ENCODE measurements around the gene SCG5. TPM values are rescaled to one million over a fixed set of nuclear protein-coding genes. Genes with fewer than 3 reads are reported as not detected.

Gene SCG5
- total and polyA plus RNA-seq, 2 donors: 2.4 to 14.9 TPM

DNA sequence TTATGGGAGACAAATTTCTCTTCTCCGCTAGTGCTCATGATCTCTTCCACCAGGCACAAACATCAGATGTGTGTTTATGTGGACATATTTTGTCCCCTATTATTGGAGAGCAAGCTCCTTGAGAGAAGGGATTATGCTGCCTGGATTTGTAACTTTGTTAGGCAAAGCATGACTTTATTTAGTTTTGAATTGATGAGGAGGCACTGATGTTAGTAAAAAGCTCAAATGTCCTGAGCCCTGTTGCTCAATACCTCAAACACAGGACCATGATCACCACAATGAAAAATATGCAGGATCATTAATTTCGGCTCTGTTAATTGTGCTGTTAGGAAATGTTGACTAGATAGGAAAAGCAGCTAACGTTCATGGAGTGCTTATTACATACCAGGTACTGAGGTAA is 29.1 kb downstream of the SCG5 start:
- 90% methylated on average over 3 of the region's 3 CpGs for WGBS
- Histone ChIP-seq H3K36me3 (ENCODE audit: insufficient read depth) (no peaks in the 10 kb centered on the region), H3K27ac (ENCODE audit: low read depth) (no peak overlapping the region), H3K4me1 (ENCODE audit: insufficient read depth) (no peaks in the 10 kb centered on the region), H3K4me3 (ENCODE audit: low read depth, low read length) (no peak overlapping the region)
- DNase-seq (ENCODE audit: extremely low spot score): no peak

- no peaks in the 10 kb centered on the region for H3K36me3 ChIP-seq (ENCODE audit: insufficient read depth)
- WGBS: 93% methylated on average over 29 of the region's 29 CpGs
- no peak overlapping the region for H3K4me3 ChIP-seq (ENCODE audit: low read depth, low read length)
- no peak for DNase-seq (ENCODE audit: extremely low spot score)
- no peaks in the 10 kb centered on the region for H3K4me1 ChIP-seq (ENCODE audit: insufficient read depth)
- no peak overlapping the region for H3K27ac ChIP-seq (ENCODE audit: low read depth)
Observed at GRCh38 chr15:32671339-32672325, 30.1 kb downstream of the SCG5 start.

- Histone ChIP-seq H3K27ac (ENCODE audit: low read depth) (no peak overlapping the region), H3K4me1 (ENCODE audit: insufficient read depth) (no peaks in the 10 kb centered on the region), H3K4me3 (ENCODE audit: low read depth, low read length) (no peak overlapping the region), H3K36me3 (ENCODE audit: insufficient read depth) (no peaks in the 10 kb centered on the region)
- DNase-seq (ENCODE audit: extremely low spot score): no peak
- 69% methylated on average over 2 of the region's 2 CpGs for WGBS
Observed at GRCh38 chr15:32674681-32675080, 33.2 kb downstream of the SCG5 start.

- no peak overlapping the region for H3K27ac ChIP-seq (ENCODE audit: low read depth)
- H3K4me1 ChIP-seq (ENCODE audit: insufficient read depth): no peaks in the 10 kb centered on the region
- WGBS: 76% methylated on average over 6 of the region's 6 CpGs
- no peaks in the 10 kb centered on the region for H3K36me3 ChIP-seq (ENCODE audit: insufficient read depth)
- DNase-seq (ENCODE audit: extremely low spot score): no peak
- no peak overlapping the region for H3K4me3 ChIP-seq (ENCODE audit: low read depth, low read length)
Observed at GRCh38 chr15:32675466-32675865, 34.0 kb downstream of the SCG5 start.

DNA sequence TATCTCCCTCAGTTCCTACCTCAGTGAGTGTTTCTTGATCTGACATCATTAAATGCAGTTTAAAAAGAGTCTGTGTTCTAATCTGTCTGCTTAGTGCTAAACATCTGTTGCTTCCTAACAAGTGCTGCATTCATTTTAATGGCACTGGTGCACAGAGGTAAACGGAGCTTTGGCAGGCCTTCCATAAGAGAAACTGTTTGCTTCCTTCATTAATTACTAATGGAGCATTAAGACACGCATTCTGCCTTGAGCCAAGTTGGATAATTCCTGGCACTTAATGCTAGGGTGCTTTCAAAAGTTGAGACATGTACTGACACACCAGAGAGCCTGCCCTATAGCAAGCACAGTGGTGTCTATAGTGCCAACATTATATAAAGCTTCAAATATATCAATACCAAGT is 34.7 kb downstream of the SCG5 start:
- H3K27ac ChIP-seq (ENCODE audit: low read depth): no peak overlapping the region
- no peak overlapping the region for H3K4me3 ChIP-seq (ENCODE audit: low read depth, low read length)
- no peaks in the 10 kb centered on the region for H3K36me3 ChIP-seq (ENCODE audit: insufficient read depth)
- H3K4me1 ChIP-seq (ENCODE audit: insufficient read depth): no peaks in the 10 kb centered on the region
- no peak for DNase-seq (ENCODE audit: extremely low spot score)
- 62% methylated on average over 2 of the region's 2 CpGs for WGBS

DNA sequence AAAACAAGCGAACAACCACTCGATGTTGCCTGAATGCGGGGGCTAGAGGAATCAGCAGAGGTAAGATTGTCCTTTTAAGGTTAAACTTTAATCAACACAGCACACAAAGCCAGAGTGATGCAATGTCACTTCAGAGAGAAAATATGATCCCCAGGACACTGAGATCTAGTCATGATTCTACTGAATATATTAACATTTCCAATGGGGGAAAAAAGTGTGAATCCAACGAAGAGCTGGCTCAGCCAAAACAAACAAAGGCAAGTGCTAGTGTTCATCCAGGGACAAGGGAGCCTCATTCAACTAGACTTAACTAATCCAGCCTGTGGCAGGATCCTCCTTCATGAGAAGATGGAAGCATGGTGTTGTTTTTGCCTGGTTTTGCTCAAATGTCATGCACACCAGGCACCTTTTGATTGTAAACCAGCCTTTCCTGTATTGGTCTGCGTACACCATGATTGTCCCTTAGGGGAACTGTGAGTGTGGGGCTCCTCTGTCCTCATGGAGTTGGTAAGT is 35.8 kb downstream of the SCG5 start:
- 69% methylated on average over 5 of the region's 5 CpGs for WGBS
- H3K4me1 ChIP-seq (ENCODE audit: insufficient read depth): no peaks in the 10 kb centered on the region
- no peaks in the 10 kb centered on the region for H3K36me3 ChIP-seq (ENCODE audit: insufficient read depth)
- H3K4me3 ChIP-seq (ENCODE audit: low read depth, low read length): no peak overlapping the region
- DNase-seq (ENCODE audit: extremely low spot score): no peak
- no peak overlapping the region for H3K27ac ChIP-seq (ENCODE audit: low read depth)

GRCh38 chr15:32679298-32679690 is 37.8 kb downstream of the SCG5 start:
- H3K36me3 ChIP-seq (ENCODE audit: insufficient read depth): no peaks in the 10 kb centered on the region
- WGBS: 96% methylated on average over 4 of the region's 4 CpGs
- H3K27ac ChIP-seq (ENCODE audit: low read depth): no peak overlapping the region
- no peak overlapping the region for H3K4me3 ChIP-seq (ENCODE audit: low read depth, low read length)
- DNase-seq (ENCODE audit: extremely low spot score): no peak
- no peaks in the 10 kb centered on the region for H3K4me1 ChIP-seq (ENCODE audit: insufficient read depth)

GRCh38 chr15:32682569-32682968 is 41.1 kb downstream of the SCG5 start:
- no peaks in the 10 kb centered on the region for H3K36me3 ChIP-seq (ENCODE audit: insufficient read depth)
- 87% methylated on average over 3 of the region's 3 CpGs for WGBS
- no peaks in the 10 kb centered on the region for H3K4me1 ChIP-seq (ENCODE audit: insufficient read depth)
- H3K4me3 ChIP-seq (ENCODE audit: low read depth, low read length): no peak overlapping the region
- H3K27ac ChIP-seq (ENCODE audit: low read depth): no peak overlapping the region
- DNase-seq (ENCODE audit: extremely low spot score): no peak

DNA sequence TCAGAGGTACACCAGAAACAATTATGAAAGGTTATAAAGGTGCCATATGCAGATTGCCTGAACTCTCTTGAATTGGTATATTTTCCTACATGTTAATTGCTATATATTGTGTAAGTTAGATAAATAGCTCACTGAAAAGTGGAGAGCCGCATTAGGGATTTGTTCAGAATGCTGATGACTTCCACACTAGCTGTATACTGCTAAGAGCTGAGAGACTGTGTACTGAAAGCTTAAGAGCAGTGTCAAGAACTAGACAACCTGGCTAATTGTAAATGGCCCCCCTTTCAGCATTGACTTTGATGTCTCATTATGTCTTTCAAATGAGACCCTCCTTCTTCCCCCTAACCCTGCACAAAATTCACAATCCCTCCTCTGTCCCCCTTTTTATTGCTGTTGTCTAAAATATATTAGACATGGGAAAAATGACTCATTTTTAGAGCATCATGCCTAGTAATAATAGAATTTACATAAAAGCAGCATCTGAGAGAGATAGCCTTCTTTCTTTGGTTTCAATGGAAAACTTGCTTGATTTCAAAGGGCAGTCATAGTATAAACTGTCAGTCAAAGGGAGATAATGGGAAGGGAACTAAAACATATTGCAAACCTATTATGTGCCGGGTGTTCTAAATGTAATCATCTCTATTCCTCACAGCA is 41.6 kb downstream of the SCG5 start:
- no peak overlapping the region for H3K27ac ChIP-seq (ENCODE audit: low read depth)
- H3K4me3 ChIP-seq (ENCODE audit: low read depth, low read length): no peak overlapping the region
- H3K4me1 ChIP-seq (ENCODE audit: insufficient read depth): no peaks in the 10 kb centered on the region
- 97% methylated on average over 2 of the region's 2 CpGs for WGBS
- DNase-seq (ENCODE audit: extremely low spot score): no peak
- H3K36me3 ChIP-seq (ENCODE audit: insufficient read depth): no peaks in the 10 kb centered on the region

GRCh38 chr15:32683906-32684584 is 42.5 kb downstream of the SCG5 start:
- no peaks in the 10 kb centered on the region for H3K4me1 ChIP-seq (ENCODE audit: insufficient read depth)
- no peak for DNase-seq (ENCODE audit: extremely low spot score)
- 86% methylated on average over 8 of the region's 8 CpGs for WGBS

GRCh38 chr15:32685576-32685975 is 44.1 kb downstream of the SCG5 start:
- 80% methylated on average over 1 of the region's 1 CpG for WGBS
- H3K4me1 ChIP-seq (ENCODE audit: insufficient read depth): no peaks in the 10 kb centered on the region
- H3K36me3 ChIP-seq (ENCODE audit: insufficient read depth): no peaks in the 10 kb centered on the region
- no peak overlapping the region for H3K4me3 ChIP-seq (ENCODE audit: low read depth, low read length)
- H3K27ac ChIP-seq (ENCODE audit: low read depth): no peak overlapping the region
- no peak for DNase-seq (ENCODE audit: extremely low spot score)

More at GRCh38 chr15:32683906-32684584, 42.5 kb downstream of the SCG5 start:
- no peak overlapping the region for H3K27ac ChIP-seq (ENCODE audit: low read depth)
- no peaks in the 10 kb centered on the region for H3K36me3 ChIP-seq (ENCODE audit: insufficient read depth)
- H3K4me3 ChIP-seq (ENCODE audit: low read depth, low read length): no peak overlapping the region

GRCh38 chr15:32687556-32687955 is 46.0 kb downstream of the SCG5 start:
- 78% methylated on average over 5 of the region's 5 CpGs for WGBS
- Histone ChIP-seq H3K4me1 (ENCODE audit: insufficient read depth) (no peaks in the 10 kb centered on the region), H3K4me3 (ENCODE audit: low read depth, low read length) (no peak overlapping the region), H3K27ac (ENCODE audit: low read depth) (no peak overlapping the region), H3K36me3 (ENCODE audit: insufficient read depth) (no peaks in the 10 kb centered on the region)
- DNase-seq (ENCODE audit: extremely low spot score): no peak

GRCh38 chr15:32688151-32688639 is 46.7 kb downstream of the SCG5 start:
- no peak for DNase-seq (ENCODE audit: extremely low spot score)
- H3K4me1 ChIP-seq (ENCODE audit: insufficient read depth): no peaks in the 10 kb centered on the region
- no peak overlapping the region for H3K27ac ChIP-seq (ENCODE audit: low read depth)
- no peak overlapping the region for H3K4me3 ChIP-seq (ENCODE audit: low read depth, low read length)
- WGBS: 64% methylated on average over 2 of the region's 2 CpGs
- no peaks in the 10 kb centered on the region for H3K36me3 ChIP-seq (ENCODE audit: insufficient read depth)

Measured in urinary bladder (tissue), 4 donors.